ENCODE data around the gene TREH.

The TREH gene

DNA sequence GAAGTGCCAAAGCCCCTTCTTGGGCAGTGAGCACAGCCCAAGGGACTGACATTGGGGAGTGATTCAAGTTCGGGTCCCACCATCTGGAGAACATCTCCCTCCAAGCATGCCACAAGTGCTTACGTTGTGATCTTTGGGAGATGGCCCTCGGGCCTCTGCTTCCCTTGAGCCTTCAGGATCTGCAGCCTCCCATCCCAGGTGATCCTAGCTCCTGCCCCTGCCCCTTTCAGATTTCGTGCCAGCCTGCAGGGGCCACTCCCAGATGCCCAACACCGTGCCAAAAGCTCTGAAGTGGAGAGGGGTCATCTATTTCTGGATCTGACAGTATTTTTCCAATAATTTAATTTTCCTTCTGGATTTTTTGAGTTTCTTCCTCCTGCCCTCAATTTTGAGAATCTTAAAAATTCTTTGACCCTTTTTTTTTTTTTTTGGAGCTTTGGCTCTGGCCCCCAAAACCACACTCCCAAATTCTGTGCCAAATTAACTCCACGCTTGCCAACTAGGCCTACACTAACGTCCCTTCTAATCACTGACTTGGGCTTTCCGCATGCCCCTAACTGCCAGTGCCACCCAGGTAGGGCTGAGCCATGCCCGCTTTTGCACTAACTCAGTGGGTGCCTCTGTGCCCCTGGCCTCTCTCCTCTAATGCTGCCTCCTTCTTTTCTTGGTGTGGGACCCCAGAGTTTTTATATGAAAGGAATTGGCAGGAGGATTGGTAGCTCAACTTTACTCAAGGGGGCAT lies 46.7 kb downstream of the TREH start:
- no peak overlapping the region for H3K9ac ChIP-seq (ENCODE audit: low read length)
- H3K4me1 ChIP-seq (ENCODE audit: low read length): no peaks in the 10 kb centered on the region
- H3K4me2 ChIP-seq (ENCODE audit: low read depth, low read length): no peak overlapping the region
- H3F3A ChIP-seq (ENCODE audit: insufficient read depth, low read length): no peaks in the 10 kb centered on the region
- no peaks in the 10 kb centered on the region for H3K36me3 ChIP-seq (replicated peaks; ENCODE audit: insufficient read depth, low read length)
- H3K27ac ChIP-seq (ENCODE audit: low read length): no peak overlapping the region
- no peaks in the 10 kb centered on the region for H3K79me2 ChIP-seq (ENCODE audit: low read length)
- H3K27me3 ChIP-seq (replicated peaks; ENCODE audit: insufficient read depth, low read length): peaks cover 33% of the 10 kb centered on the region
- H2AFZ ChIP-seq (ENCODE audit: low read length): no peak overlapping the region
- no peak for TF ChIP-seq EZH2 (optimal IDR thresholded peaks at IDR 0.05; ENCODE audit: low read depth, low read length)
- TF ChIP-seq, protein P1, sequence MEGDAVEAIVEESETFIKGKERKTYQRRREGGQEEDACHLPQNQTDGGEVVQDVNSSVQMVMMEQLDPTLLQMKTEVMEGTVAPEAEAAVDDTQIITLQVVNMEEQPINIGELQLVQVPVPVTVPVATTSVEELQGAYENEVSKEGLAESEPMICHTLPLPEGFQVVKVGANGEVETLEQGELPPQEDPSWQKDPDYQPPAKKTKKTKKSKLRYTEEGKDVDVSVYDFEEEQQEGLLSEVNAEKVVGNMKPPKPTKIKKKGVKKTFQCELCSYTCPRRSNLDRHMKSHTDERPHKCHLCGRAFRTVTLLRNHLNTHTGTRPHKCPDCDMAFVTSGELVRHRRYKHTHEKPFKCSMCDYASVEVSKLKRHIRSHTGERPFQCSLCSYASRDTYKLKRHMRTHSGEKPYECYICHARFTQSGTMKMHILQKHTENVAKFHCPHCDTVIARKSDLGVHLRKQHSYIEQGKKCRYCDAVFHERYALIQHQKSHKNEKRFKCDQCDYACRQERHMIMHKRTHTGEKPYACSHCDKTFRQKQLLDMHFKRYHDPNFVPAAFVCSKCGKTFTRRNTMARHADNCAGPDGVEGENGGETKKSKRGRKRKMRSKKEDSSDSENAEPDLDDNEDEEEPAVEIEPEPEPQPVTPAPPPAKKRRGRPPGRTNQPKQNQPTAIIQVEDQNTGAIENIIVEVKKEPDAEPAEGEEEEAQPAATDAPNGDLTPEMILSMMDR (IDR thresholded peaks at IDR 0.05; ENCODE audit: low read length): no peak
- no peak for TF ChIP-seq EZH2phosphoT487 (IDR thresholded peaks at IDR 0.05; ENCODE audit: low read length)
- H3K9me2 ChIP-seq (replicated peaks; ENCODE audit: insufficient read depth, low read length): no peaks in the 10 kb centered on the region
- no peak for DNase-seq
- H3K9me3 ChIP-seq (replicated peaks; ENCODE audit: insufficient read depth, low read length): no peaks in the 10 kb centered on the region
- H4K20me1 ChIP-seq (ENCODE audit: insufficient read depth, low read length): no peaks in the 10 kb centered on the region
- H3K4me3 ChIP-seq (ENCODE audit: low read length): no peak overlapping the region

- Histone ChIP-seq H3K36me3 (replicated peaks; ENCODE audit: insufficient read depth, low read length) (no peaks in the 10 kb centered on the region), H4K20me1 (ENCODE audit: insufficient read depth, low read length) (no peaks in the 10 kb centered on the region), H3K27me3 (replicated peaks; ENCODE audit: insufficient read depth, low read length) (peaks cover 42% of the 10 kb centered on the region), H2AFZ (ENCODE audit: low read length) (no peak overlapping the region), H3K79me2 (ENCODE audit: low read length) (no peaks in the 10 kb centered on the region), H3K4me2 (ENCODE audit: low read depth, low read length) (no peak overlapping the region), H3F3A (ENCODE audit: insufficient read depth, low read length) (no peaks in the 10 kb centered on the region), H3K9me3 (replicated peaks; ENCODE audit: insufficient read depth, low read length) (no peaks in the 10 kb centered on the region), H3K27ac (ENCODE audit: low read length) (no peak overlapping the region), H3K4me3 (ENCODE audit: low read length) (no peak overlapping the region), H3K9ac (ENCODE audit: low read length) (no peak overlapping the region), H3K9me2 (replicated peaks; ENCODE audit: insufficient read depth, low read length) (no peaks in the 10 kb centered on the region), H3K4me1 (ENCODE audit: low read length) (no peaks in the 10 kb centered on the region)
- TF ChIP-seq EZH2phosphoT487 (IDR thresholded peaks at IDR 0.05; ENCODE audit: low read length) (no peak), EZH2 (optimal IDR thresholded peaks at IDR 0.05; ENCODE audit: low read depth, low read length) (no peak)
- no peak for DNase-seq
These were observed 48.1 kb downstream of the TREH start for GRCh38 chr11:118631142-118631909.

DNA sequence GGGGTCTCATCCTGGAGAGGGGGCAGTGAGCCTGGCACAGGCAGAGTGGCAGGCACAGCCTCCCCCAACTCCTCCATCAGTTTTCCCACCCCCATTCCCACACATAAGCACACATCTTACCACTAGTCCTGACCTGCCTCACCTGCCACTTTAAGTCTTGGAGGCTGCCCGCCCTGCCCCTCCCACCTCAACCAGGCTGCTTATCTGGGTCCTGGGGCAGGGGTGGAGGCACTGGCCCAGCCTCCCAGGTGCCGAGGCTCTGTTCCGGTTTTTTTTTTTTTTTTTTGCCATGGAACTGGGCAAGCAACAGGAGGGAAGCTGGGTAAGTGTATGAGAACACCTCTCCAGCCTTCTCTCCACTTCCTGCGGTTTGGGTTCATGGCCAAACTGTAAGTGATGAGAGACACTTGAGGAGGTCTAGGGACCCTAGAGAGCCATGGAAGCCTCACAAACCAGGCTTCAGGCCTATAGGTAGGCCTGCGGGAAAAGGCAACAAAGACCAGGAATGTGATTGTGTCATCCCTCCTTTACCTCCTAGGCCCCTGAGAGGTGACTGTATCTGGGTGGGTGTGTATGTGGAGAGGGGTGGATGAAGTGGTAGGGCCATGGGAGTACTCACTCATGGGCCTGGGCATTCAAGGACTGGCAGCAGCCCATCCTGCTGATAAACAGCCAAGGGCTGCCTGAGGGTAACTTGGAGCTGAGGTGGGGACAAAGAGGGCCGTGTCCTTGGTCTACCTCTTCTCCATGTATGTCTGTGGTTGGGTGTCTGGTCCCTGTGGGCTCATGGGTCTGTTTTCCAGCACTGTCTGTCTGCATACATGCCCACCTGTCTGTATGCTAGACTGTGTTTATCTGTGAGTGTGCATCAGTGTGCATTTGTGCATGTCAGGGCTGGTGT lies 49.4 kb downstream of the TREH start:
- H3K36me3 ChIP-seq (replicated peaks; ENCODE audit: insufficient read depth, low read length): no peaks in the 10 kb centered on the region
- H3K9me3 ChIP-seq (replicated peaks; ENCODE audit: insufficient read depth, low read length): no peaks in the 10 kb centered on the region
- TF ChIP-seq, protein P1 (IDR thresholded peaks at IDR 0.05; ENCODE audit: low read length): no peak
- TF ChIP-seq EZH2phosphoT487 (IDR thresholded peaks at IDR 0.05; ENCODE audit: low read length) (no peak), EZH2 (optimal IDR thresholded peaks at IDR 0.05; ENCODE audit: low read depth, low read length) (no peak)
- H2AFZ ChIP-seq (ENCODE audit: low read length): no peak overlapping the region
- no peaks in the 10 kb centered on the region for H4K20me1 ChIP-seq (ENCODE audit: insufficient read depth, low read length)
- DNase-seq: no peak
- H3K4me1 ChIP-seq (ENCODE audit: low read length): no peaks in the 10 kb centered on the region
- H3K9ac ChIP-seq (ENCODE audit: low read length): no peak overlapping the region
- no peaks in the 10 kb centered on the region for H3F3A ChIP-seq (ENCODE audit: insufficient read depth, low read length)
- no peaks in the 10 kb centered on the region for H3K9me2 ChIP-seq (replicated peaks; ENCODE audit: insufficient read depth, low read length)
- peaks cover 41% of the 10 kb centered on the region for H3K27me3 ChIP-seq (replicated peaks; ENCODE audit: insufficient read depth, low read length)
- H3K4me3 ChIP-seq (ENCODE audit: low read length): no peak overlapping the region
- H3K4me2 ChIP-seq (ENCODE audit: low read depth, low read length): no peak overlapping the region
- H3K27ac ChIP-seq (ENCODE audit: low read length): no peak overlapping the region
- no peaks in the 10 kb centered on the region for H3K79me2 ChIP-seq (ENCODE audit: low read length)
